Keratinocyte (primary cell): ENCODE data around the gene VPS26C.

ENCODE experiments used
- EZH2 ChIP-seq: IDR thresholded peaks from one replicate; pipeline ENCODE4 v1.6.1; 2012; ENCODE audit warnings: inconsistent platforms, mild to moderate bottlenecking, low read length, moderate library complexity
- TF ChIP-seq, protein P1 (sequence below), 3 experiments: IDR thresholded peaks in 1 of 3; conservative IDR thresholded peaks in 1 of 3; optimal IDR thresholded peaks in 1 of 3; 2 replicates in 2 of 3; 3 replicates in 1 of 3; pipeline versions ENCODE3 to v1.5.1; 2011; ENCODE audit warnings: low read length in 3 of 3, mild to moderate bottlenecking in 3 of 3, moderate library complexity in 2 of 3, control low read depth in 1 of 3, inconsistent platforms in 1 of 3; ENCODE audit not compliant: insufficient read depth in 2 of 3; ENCODE audit errors: extremely low read depth in 1 of 3

DNA sequence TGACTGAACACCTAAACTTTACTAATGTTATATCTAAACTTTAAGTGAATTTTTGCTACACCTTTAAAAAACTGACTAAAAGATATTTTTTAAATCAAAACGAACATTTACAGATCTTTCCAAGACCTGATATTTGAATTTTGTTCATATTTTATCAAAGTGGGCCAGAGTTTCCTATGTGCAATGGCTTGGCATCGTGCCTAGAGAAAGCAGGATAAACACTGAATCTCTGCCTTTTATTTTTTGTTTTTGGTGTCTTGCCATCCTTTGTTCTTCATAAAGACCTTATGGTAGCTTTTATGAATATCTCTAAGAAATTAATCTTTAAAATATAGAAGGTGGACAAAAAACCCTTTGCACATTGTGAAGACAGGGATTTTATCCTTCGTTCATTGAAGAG is 25.8 kb upstream of the VPS26C start:
- TF ChIP-seq, protein P1, sequence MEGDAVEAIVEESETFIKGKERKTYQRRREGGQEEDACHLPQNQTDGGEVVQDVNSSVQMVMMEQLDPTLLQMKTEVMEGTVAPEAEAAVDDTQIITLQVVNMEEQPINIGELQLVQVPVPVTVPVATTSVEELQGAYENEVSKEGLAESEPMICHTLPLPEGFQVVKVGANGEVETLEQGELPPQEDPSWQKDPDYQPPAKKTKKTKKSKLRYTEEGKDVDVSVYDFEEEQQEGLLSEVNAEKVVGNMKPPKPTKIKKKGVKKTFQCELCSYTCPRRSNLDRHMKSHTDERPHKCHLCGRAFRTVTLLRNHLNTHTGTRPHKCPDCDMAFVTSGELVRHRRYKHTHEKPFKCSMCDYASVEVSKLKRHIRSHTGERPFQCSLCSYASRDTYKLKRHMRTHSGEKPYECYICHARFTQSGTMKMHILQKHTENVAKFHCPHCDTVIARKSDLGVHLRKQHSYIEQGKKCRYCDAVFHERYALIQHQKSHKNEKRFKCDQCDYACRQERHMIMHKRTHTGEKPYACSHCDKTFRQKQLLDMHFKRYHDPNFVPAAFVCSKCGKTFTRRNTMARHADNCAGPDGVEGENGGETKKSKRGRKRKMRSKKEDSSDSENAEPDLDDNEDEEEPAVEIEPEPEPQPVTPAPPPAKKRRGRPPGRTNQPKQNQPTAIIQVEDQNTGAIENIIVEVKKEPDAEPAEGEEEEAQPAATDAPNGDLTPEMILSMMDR (optimal IDR thresholded peaks at IDR 0.05 in 1 of 3, IDR thresholded peaks at IDR 0.05 in 1 of 3, conservative IDR thresholded peaks at IDR 0.05 in 1 of 3; ENCODE audit: extremely low read depth in 1 of 3, insufficient read depth in 2 of 3, low read length in 3 of 3), result no peak
- no peak for TF ChIP-seq EZH2
